ENCODE results near the gene RAB3GAP2. TPM values are rescaled to one million over a fixed set of nuclear protein-coding genes. Genes with fewer than 3 reads are reported as not detected.

RAB3GAP2 gene
- total and polyA plus RNA-seq, 2 of the 13 experiments (the other 11 are each of a cell fraction or from before 2014, with no cell fraction given): 22.6 to 25.0 TPM

DNA sequence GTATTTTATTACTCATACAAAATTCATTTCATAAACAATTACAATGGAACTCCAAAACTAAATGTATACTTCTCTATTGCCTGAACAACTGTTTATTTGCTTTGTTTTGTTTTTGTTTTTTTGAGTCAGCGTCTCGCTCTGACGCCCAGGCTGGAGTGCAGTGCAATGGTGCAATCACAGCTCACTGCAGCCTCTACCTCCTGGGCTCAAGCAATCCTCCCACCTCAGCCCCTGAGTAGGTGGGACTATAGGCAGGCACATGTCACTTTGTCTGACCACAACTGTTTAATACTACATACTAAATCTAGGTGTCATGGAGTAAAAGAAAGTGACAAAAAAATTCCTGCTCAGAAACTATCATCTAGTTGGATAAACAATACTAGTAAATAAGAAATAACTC lies 49.3 kb downstream of the RAB3GAP2 start:
- in situ Hi-C loops (cut with HindIII; ENCODE audit: extremely low pct_ligation_motif_present, low pct_unique_long_range_greater_than_20kb): no loop called here
- intact Hi-C loops (cut with micrococcal nuclease; ENCODE audit: unreplicated experiment): loop anchor here (10.0 kb wide), 1 partner anchor 552 kb away; no protein-coding TSS in a partner anchor
- Histone ChIP-seq H3K4me1 (ENCODE audit: insufficient read depth, low read length) (peaks cover 22% of the 10 kb centered on the region), H3K4me3 (replicated peaks in 1 of 3; ENCODE audit: insufficient read depth in 1 of 3, low read depth in 2 of 3, low read length in 3 of 3) (no peak overlapping the region), H3K27ac (ENCODE audit: extremely low read length, insufficient read depth, low read length) (no peak overlapping the region), H4K20me1 (ENCODE audit: insufficient read depth, low read length) (0 out of 2 replicates have a peak, but pooled peaks cover 3% of the 10 kb centered on the region), H3K9ac (ENCODE audit: insufficient read depth, low read depth, low read length) (no peak overlapping the region), H3K36me3 (replicated peaks in 1 of 2; ENCODE audit: control insufficient read depth in 1 of 2, insufficient read depth in 2 of 2, low read length in 2 of 2) (peaks cover 1 to 8% of the 10 kb centered on the region in 2 experiments; a peak in 2 of 5 replicates), H3K9me3 (ENCODE audit: low read length) (no peaks in the 10 kb centered on the region), H3K27me3 (ENCODE audit: control insufficient read depth in 1 of 2, insufficient read depth in 2 of 2, low read length in 2 of 2) (no peaks in the 10 kb centered on the region), H2AFZ (ENCODE audit: low read length) (no peak overlapping the region), H3K79me2 (ENCODE audit: insufficient read depth, low read length) (peaks cover 12% of the 10 kb centered on the region), H3K4me2 (ENCODE audit: low read depth, low read length) (no peak overlapping the region)
- DNase-seq (ENCODE audit: low spot score) (no peak), FAIRE-seq (no peak), ATAC-seq (no peak)
- no TSS peak for BruUV-seq (replicated peaks)
- 97% methylated on average over 3 of the region's 3 CpGs for WGBS (ENCODE audit: low lambda C conversion rate)
- TF ChIP-seq, protein P1, sequence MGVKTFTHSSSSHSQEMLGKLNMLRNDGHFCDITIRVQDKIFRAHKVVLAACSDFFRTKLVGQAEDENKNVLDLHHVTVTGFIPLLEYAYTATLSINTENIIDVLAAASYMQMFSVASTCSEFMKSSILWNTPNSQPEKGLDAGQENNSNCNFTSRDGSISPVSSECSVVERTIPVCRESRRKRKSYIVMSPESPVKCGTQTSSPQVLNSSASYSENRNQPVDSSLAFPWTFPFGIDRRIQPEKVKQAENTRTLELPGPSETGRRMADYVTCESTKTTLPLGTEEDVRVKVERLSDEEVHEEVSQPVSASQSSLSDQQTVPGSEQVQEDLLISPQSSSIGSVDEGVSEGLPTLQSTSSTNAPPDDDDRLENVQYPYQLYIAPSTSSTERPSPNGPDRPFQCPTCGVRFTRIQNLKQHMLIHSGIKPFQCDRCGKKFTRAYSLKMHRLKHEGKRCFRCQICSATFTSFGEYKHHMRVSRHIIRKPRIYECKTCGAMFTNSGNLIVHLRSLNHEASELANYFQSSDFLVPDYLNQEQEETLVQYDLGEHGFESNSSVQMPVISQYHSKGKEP (CRISPR knock-in tag; IDR thresholded peaks at IDR 0.05): no peak
- TF ChIP-seq ZNF709 (CRISPR knock-in tag; IDR thresholded peaks at IDR 0.05) (no peak), SIX4 (CRISPR knock-in tag; IDR thresholded peaks at IDR 0.05) (no peak), THAP11 (CRISPR knock-in tag; IDR thresholded peaks at IDR 0.05) (no peak), FOXA3 (CRISPR knock-in tag; IDR thresholded peaks at IDR 0.05) (no peak), ZNF335 (CRISPR knock-in tag; IDR thresholded peaks at IDR 0.05) (no peak), TARDBP (CRISPR knock-in tag; IDR thresholded peaks at IDR 0.05) (no peak), NRL (CRISPR knock-in tag; IDR thresholded peaks at IDR 0.05; ENCODE audit: borderline replicate concordance) (no peak), ZNF772 (CRISPR knock-in tag; IDR thresholded peaks at IDR 0.05) (no peak), ZNF703 (CRISPR knock-in tag; IDR thresholded peaks at IDR 0.05; ENCODE audit: borderline replicate concordance) (no peak), MIXL1 (CRISPR knock-in tag; IDR thresholded peaks at IDR 0.05) (no peak), ZNF101 (CRISPR knock-in tag; IDR thresholded peaks at IDR 0.05; ENCODE audit: borderline replicate concordance, low read depth) (no peak)
- TF ChIP-seq, protein P2, sequence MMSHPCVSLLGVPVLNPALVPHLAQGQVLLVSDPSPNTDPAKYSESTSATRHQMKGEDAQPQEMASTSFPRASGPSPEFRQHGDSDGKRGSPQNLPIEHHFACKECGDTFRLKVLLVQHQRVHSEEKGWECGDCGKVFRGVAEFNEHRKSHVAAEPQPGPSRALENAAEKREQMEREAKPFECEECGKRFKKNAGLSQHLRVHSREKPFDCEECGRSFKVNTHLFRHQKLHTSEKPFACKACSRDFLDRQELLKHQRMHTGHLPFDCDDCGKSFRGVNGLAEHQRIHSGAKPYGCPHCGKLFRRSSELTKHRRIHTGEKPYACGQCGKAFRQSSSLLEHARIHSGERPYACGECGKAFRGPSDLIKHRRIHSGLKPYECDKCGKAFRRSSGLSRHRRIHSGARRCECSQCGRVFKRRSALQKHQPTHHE (CRISPR knock-in tag; IDR thresholded peaks at IDR 0.05; ENCODE audit: borderline replicate concordance): no peak
- TF ChIP-seq, protein P3, sequence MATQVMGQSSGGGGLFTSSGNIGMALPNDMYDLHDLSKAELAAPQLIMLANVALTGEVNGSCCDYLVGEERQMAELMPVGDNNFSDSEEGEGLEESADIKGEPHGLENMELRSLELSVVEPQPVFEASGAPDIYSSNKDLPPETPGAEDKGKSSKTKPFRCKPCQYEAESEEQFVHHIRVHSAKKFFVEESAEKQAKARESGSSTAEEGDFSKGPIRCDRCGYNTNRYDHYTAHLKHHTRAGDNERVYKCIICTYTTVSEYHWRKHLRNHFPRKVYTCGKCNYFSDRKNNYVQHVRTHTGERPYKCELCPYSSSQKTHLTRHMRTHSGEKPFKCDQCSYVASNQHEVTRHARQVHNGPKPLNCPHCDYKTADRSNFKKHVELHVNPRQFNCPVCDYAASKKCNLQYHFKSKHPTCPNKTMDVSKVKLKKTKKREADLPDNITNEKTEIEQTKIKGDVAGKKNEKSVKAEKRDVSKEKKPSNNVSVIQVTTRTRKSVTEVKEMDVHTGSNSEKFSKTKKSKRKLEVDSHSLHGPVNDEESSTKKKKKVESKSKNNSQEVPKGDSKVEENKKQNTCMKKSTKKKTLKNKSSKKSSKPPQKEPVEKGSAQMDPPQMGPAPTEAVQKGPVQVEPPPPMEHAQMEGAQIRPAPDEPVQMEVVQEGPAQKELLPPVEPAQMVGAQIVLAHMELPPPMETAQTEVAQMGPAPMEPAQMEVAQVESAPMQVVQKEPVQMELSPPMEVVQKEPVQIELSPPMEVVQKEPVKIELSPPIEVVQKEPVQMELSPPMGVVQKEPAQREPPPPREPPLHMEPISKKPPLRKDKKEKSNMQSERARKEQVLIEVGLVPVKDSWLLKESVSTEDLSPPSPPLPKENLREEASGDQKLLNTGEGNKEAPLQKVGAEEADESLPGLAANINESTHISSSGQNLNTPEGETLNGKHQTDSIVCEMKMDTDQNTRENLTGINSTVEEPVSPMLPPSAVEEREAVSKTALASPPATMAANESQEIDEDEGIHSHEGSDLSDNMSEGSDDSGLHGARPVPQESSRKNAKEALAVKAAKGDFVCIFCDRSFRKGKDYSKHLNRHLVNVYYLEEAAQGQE (IDR thresholded peaks at IDR 0.05; ENCODE audit: borderline replicate concordance in 1 of 2, low read depth in 1 of 2, low read length in 2 of 2): no peak
- CTCF ChIA-PET (ENCODE audit: low intra/inter-chr PET ratio, low total read pairs): no interaction called here
- POLR2A ChIA-PET: no interaction called here
